Type B pancreatic cell (in vitro differentiated cells): ENCODE results near the gene OSBPL3. TPM values are rescaled to one million over a fixed set of nuclear protein-coding genes. Genes with fewer than 3 reads are reported as not detected.

Source experiments
- DNase-seq: peaks from one replicate; pipeline ENCODE4 v3.0.0; 2021; ENCODE audit warnings: mixed read lengths; ENCODE audit not compliant: unreplicated experiment; ENCODE audit errors: extremely low spot score
- H3K27ac Mint-ChIP-seq: 2 replicates; pipeline ENCODE4 v1.8.0; 2021; ENCODE audit warnings: mild to moderate bottlenecking, mixed read lengths
- H3K27me3 Mint-ChIP-seq: 2 replicates; pipeline ENCODE4 v1.8.0; 2021; ENCODE audit warnings: mixed read lengths
- H3K36me3 Mint-ChIP-seq: 2 replicates; pipeline ENCODE4 v1.8.0; 2021; ENCODE audit warnings: mixed read lengths
- H3K4me1 Mint-ChIP-seq: one replicate; pipeline ENCODE4 v1.8.0; 2021; ENCODE audit warnings: mixed read lengths; ENCODE audit not compliant: unreplicated experiment
- H3K4me3 Mint-ChIP-seq: 2 replicates; pipeline ENCODE4 v1.8.0; 2021; ENCODE audit warnings: mild to moderate bottlenecking, mixed read lengths
- H3K9me3 Mint-ChIP-seq: 2 replicates; pipeline ENCODE4 v1.8.0; 2021; ENCODE audit warnings: mixed read lengths
- CTCF ChIP-seq: fragments of 200-600 bp; sonication (generic); conservative IDR thresholded peaks from 2 replicates; pipeline ENCODE4 v1.5.0; 2021; ENCODE audit warnings: antibody characterized with exemption, mild to moderate bottlenecking
- total RNA-seq: library from RNA; stranded (reverse); gene quantifications from 2 replicates; pipeline ENCODE4 v1.2.1, GENCODE V29; 2021; ENCODE audit warnings: low replicate concordance

OSBPL3 gene
- total RNA-seq, 1 donor from 2014 or later, result 18.3 TPM

- Mint-ChIP-seq H3K36me3 (no peaks in the 10 kb centered on the region), H3K27ac (no peak overlapping the region), H3K4me3 (no peak overlapping the region), H3K27me3 (no peaks in the 10 kb centered on the region), H3K4me1 (peaks cover 2% of the 10 kb centered on the region), H3K9me3 (no peaks in the 10 kb centered on the region)
- no peak for TF ChIP-seq CTCF
- no peak for DNase-seq
These were observed 102.1 kb downstream of the OSBPL3 start for GRCh38 chr7:24877790-24878311.

- Mint-ChIP-seq H3K4me3 (no peak overlapping the region), H3K27ac (no peak overlapping the region), H3K36me3 (peaks cover 9% of the 10 kb centered on the region), H3K9me3 (no peaks in the 10 kb centered on the region), H3K4me1 (no peaks in the 10 kb centered on the region), H3K27me3 (no peaks in the 10 kb centered on the region)
- TF ChIP-seq CTCF, result no peak
- no peak for DNase-seq
These were observed 105.2 kb downstream of the OSBPL3 start for GRCh38 chr7:24874791-24875190.

GRCh38 chr7:24873944-24874343, 106.0 kb downstream of the OSBPL3 start:
- no peak overlapping the region for H3K4me3 Mint-ChIP-seq
- DNase-seq, result no peak
- H3K4me1 Mint-ChIP-seq, result no peaks in the 10 kb centered on the region
- H3K27me3 Mint-ChIP-seq, result no peaks in the 10 kb centered on the region
- H3K27ac Mint-ChIP-seq, result no peak overlapping the region
- H3K9me3 Mint-ChIP-seq, result no peaks in the 10 kb centered on the region
- H3K36me3 Mint-ChIP-seq, result peaks cover 9% of the 10 kb centered on the region
- TF ChIP-seq CTCF, result no peak

GRCh38 chr7:24871770-24872169, 108.2 kb downstream of the OSBPL3 start:
- no peaks in the 10 kb centered on the region for H3K27me3 Mint-ChIP-seq
- DNase-seq, result no peak
- no peak for TF ChIP-seq CTCF
- H3K4me3 Mint-ChIP-seq, result no peak overlapping the region
- H3K27ac Mint-ChIP-seq, result no peak overlapping the region
- H3K4me1 Mint-ChIP-seq, result no peaks in the 10 kb centered on the region
- H3K36me3 Mint-ChIP-seq, result peaks cover 9% of the 10 kb centered on the region
- no peaks in the 10 kb centered on the region for H3K9me3 Mint-ChIP-seq

GRCh38 chr7:24870766-24871165, 109.2 kb downstream of the OSBPL3 start:
- no peak for DNase-seq
- Mint-ChIP-seq H3K27me3 (no peaks in the 10 kb centered on the region), H3K36me3 (peaks cover 13% of the 10 kb centered on the region), H3K27ac (no peak overlapping the region), H3K9me3 (no peaks in the 10 kb centered on the region), H3K4me1 (no peaks in the 10 kb centered on the region), H3K4me3 (no peak overlapping the region)
- TF ChIP-seq CTCF, result no peak

- H3K27me3 Mint-ChIP-seq, result no peaks in the 10 kb centered on the region
- no peaks in the 10 kb centered on the region for H3K4me1 Mint-ChIP-seq
- no peak for DNase-seq
- TF ChIP-seq CTCF, result no peak
- no peaks in the 10 kb centered on the region for H3K9me3 Mint-ChIP-seq
- peaks cover 14% of the 10 kb centered on the region for H3K36me3 Mint-ChIP-seq
- H3K27ac Mint-ChIP-seq, result no peak overlapping the region
- no peak overlapping the region for H3K4me3 Mint-ChIP-seq
These were observed 110.4 kb downstream of the OSBPL3 start for GRCh38 chr7:24869572-24869971.
